GM12892 (cell line): ENCODE results near the gene TSNAX.

Experiments
- DNase-seq: peaks from one replicate; pipeline ENCODE4 v3.0.0; 2011; ENCODE audit not compliant: insufficient read length
- FAIRE-seq: peaks from 2 replicates; lab custom pipeline; 2011; peaks lifted over from hg19 to GRCh38; lab: Jason Lieb, UNC
- POLR2A ChIP-seq: IDR thresholded peaks from 2 replicates; pipeline ENCODE4 v1.6.1; 2011; ENCODE audit warnings: low read depth, low read length, control low read depth
- POLR2AphosphoS5 ChIP-seq: IDR thresholded peaks from 2 replicates; pipeline ENCODE4 v1.6.1; 2011; ENCODE audit warnings: low read depth, low read length, control low read depth
- TAF1 ChIP-seq: IDR thresholded peaks from 2 replicates; pipeline ENCODE4 v1.6.1; 2011; ENCODE audit warnings: low read depth, mild to moderate bottlenecking, control low read depth, low read length, borderline replicate concordance

TSNAX gene

GRCh38 chr1:231611851-231612250, 83.4 kb downstream of the TSNAX start:
- DNase-seq (no peak), FAIRE-seq (no peak)
- TF ChIP-seq TAF1 (no peak), POLR2AphosphoS5 (no peak), POLR2A (no peak)

GRCh38 chr1:231612393-231613089, 84.1 kb downstream of the TSNAX start:
- TF ChIP-seq POLR2AphosphoS5 = no peak
- DNase-seq (no peak), FAIRE-seq (peak; percentile 94)

GRCh38 chr1:231613419-231614349, 85.2 kb downstream of the TSNAX start:
- no peak for DNase-seq
- peak; percentile 46 for FAIRE-seq
- TF ChIP-seq POLR2AphosphoS5 = no peak
- no peak for TF ChIP-seq TAF1
- TF ChIP-seq POLR2A = no peak
